ENCODE data around the gene THRB.

The THRB gene

DNA sequence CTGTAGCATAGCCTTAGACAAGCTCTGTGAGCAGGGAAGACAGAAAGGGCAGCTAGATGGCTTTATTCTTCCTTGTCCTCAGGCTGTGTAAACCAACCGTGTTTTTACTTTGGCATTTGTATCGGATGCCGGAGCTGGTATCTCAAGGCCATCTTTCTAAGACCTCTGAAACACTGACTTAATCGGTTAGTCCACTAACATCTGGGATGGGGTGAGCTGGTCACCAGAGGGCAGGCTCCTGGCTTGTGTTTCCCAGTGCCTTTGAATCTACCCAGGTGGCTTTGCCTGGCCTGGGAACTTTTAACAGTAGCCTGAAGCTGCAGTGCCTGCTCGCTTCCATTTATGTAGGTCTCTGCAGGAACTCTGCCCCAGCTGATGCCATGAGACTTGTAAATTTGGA lies 296.8 kb downstream of the THRB start:
- DNase-seq (ENCODE audit: low read depth): no peak
- H3K4me3 ChIP-seq (ENCODE audit: low read length): no peak overlapping the region
- no peak for TF ChIP-seq CTCF (IDR thresholded peaks at IDR 0.05; ENCODE audit: insufficient read depth, low read depth, low read length, missing control alignments)

GRCh38 chr3:24196526-24196925 lies 298.1 kb downstream of the THRB start:
- no peak for DNase-seq (ENCODE audit: low read depth)
- H3K4me3 ChIP-seq (ENCODE audit: low read length): no peak overlapping the region
- TF ChIP-seq CTCF (IDR thresholded peaks at IDR 0.05; ENCODE audit: insufficient read depth, low read depth, low read length, missing control alignments): no peak

- H3K4me3 ChIP-seq (ENCODE audit: low read length): no peak overlapping the region
- no peak for TF ChIP-seq CTCF (IDR thresholded peaks at IDR 0.05; ENCODE audit: insufficient read depth, low read depth, low read length, missing control alignments)
- DNase-seq (ENCODE audit: low read depth): no peak
Measured at GRCh38 chr3:24195504-24196230, 299.0 kb downstream of the THRB start.

DNA sequence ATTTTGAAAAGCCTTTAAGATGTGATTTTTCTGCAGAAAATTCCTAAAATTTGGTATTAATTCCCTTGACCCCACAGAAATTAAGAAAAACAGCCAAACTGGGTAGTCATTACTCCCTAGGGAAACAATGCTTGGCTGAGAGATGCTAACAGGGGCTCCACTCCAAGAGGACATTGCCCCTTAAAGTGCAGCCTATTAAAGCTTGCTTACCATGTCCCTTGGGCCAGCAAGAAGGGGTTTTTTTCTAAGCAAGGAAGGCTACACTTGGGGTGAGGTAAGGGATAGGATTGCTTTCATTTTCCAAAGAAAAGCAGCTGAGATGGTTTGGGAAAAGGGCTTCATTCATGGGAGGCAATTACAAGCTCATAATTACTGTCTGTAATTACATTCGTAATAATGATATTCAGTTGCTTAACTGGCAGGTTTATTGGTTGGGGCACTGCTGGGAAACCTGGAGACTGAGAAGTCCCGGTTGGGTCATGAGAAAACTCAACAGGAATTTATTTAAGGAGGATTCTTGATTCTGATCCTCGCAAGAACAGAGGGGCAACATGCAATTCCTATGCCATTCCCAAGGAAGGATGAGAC lies 302.1 kb downstream of the THRB start:
- no peak overlapping the region for H3K4me3 ChIP-seq (ENCODE audit: low read length)
- DNase-seq (ENCODE audit: low read depth): no peak
- no peak for TF ChIP-seq CTCF (IDR thresholded peaks at IDR 0.05; ENCODE audit: insufficient read depth, low read depth, low read length, missing control alignments)

- TF ChIP-seq CTCF (IDR thresholded peaks at IDR 0.05; ENCODE audit: insufficient read depth, low read depth, low read length, missing control alignments): no peak
- H3K4me3 ChIP-seq (ENCODE audit: low read length): no peak overlapping the region
- no peak for DNase-seq (ENCODE audit: low read depth)
Measured at GRCh38 chr3:24191801-24192403, 302.7 kb downstream of the THRB start.

GRCh38 chr3:24190256-24190655 lies 304.4 kb downstream of the THRB start:
- DNase-seq (ENCODE audit: low read depth): no peak
- TF ChIP-seq CTCF (IDR thresholded peaks at IDR 0.05; ENCODE audit: insufficient read depth, low read depth, low read length, missing control alignments): no peak
- H3K4me3 ChIP-seq (ENCODE audit: low read length): no peak overlapping the region
